HepG2 (cell line): ENCODE measurements around the gene FBXO33. TPM values are rescaled to one million over a fixed set of nuclear protein-coding genes. Genes with fewer than 3 reads are reported as not detected.
A peak's percentile ranks its signal among the peaks of the same experiment; 100 is the strongest.

Experiments used
- ATRX ChIP-seq: sonication (generic); formaldehyde crosslinking; IDR thresholded peaks from 2 replicates; pipeline ENCODE4 v1.4.0; 2020; ENCODE audit warnings: missing genetic modification reagents, borderline replicate concordance
- HES4 ChIP-seq: sonication (generic); formaldehyde crosslinking; IDR thresholded peaks from 2 replicates; pipeline ENCODE4 v1.9.0; 2021; ENCODE audit warnings: mild to moderate bottlenecking, missing genetic modification reagents, borderline replicate concordance
- HNRNPUL1 ChIP-seq: fragments of 200-400 bp; formaldehyde crosslinking; IDR thresholded peaks from 2 replicates; pipeline ENCODE4 v1.6.1; 2017; ENCODE audit warnings: low read depth, mild to moderate bottlenecking, low read length, moderate library complexity
- IRX3 ChIP-seq: sonication (generic); formaldehyde crosslinking; IDR thresholded peaks from 2 replicates; pipeline ENCODE4 v1.8.1; 2023; ENCODE audit warnings: mild to moderate bottlenecking, low read depth, missing genetic modification reagents, borderline replicate concordance
- PHF20 ChIP-seq: sonication (generic); formaldehyde crosslinking; IDR thresholded peaks from 2 replicates; pipeline ENCODE4 v1.5.0; 2020; ENCODE audit warnings: mild to moderate bottlenecking, missing genetic modification reagents
- POLR2AphosphoS2 ChIP-seq: IDR thresholded peaks from 2 replicates; pipeline ENCODE4 v1.6.1; 2011; ENCODE audit warnings: low read depth, low read length, improper control_type of control experiment
- POLR2G ChIP-seq: fragments of 200-400 bp; formaldehyde crosslinking; IDR thresholded peaks from 2 replicates; pipeline ENCODE4 v1.6.1; 2018; ENCODE audit warnings: mild to moderate bottlenecking, low read depth, low read length, moderate library complexity
- SMAD1 ChIP-seq: sonication (generic); formaldehyde crosslinking; IDR thresholded peaks from 2 replicates; pipeline ENCODE4 v1.4.0; 2020; ENCODE audit warnings: missing genetic modification reagents, low read depth, mild to moderate bottlenecking, borderline replicate concordance
- YEATS4 ChIP-seq: sonication (generic); formaldehyde crosslinking; IDR thresholded peaks from 2 replicates; pipeline ENCODE4 v1.4.0; 2020; ENCODE audit warnings: missing genetic modification reagents, borderline replicate concordance
- ZNF709 ChIP-seq: sonication (generic); formaldehyde crosslinking; IDR thresholded peaks from 2 replicates; pipeline ENCODE4 v1.5.0; 2020; ENCODE audit warnings: mild to moderate bottlenecking, missing genetic modification reagents
- ZNF772 ChIP-seq: sonication (generic); formaldehyde crosslinking; IDR thresholded peaks from 2 replicates; pipeline ENCODE4 v1.5.0; 2020; ENCODE audit warnings: mild to moderate bottlenecking, missing genetic modification reagents
- polyA plus RNA-seq, 8 experiments: library from polyadenylated mRNA; depleted of rRNA in 3 of 8; stranded (reverse) in 7 of 8; unstranded in 1 of 8; fragments of >200 nt; fragmentation: Illumina TruSeq in 4 of 8; extraction: Trizol in 4 of 8; gene quantifications; 2 replicates each; pipeline versions ENCODE4 v1.2.1 to v1.2.3, GENCODE V29; 2011 to 2016; ENCODE audit warnings: low read depth in 4 of 8, missing spikeins in 1 of 8, mixed read lengths in 1 of 8; ENCODE audit not compliant: insufficient read depth in 1 of 8
- total RNA-seq, 5 experiments: library from RNA; depleted of rRNA; stranded (reverse); fragments of >200 nt; fragmentation: Illumina TruSeq; extraction: Trizol; gene quantifications; 2 replicates each; pipeline ENCODE4 v1.2.3, GENCODE V29; 2016; ENCODE audit warnings: low read depth in 1 of 5
- TF ChIP-seq, protein P1 (sequence below): sonication (generic); formaldehyde crosslinking; IDR thresholded peaks from 2 replicates; pipeline ENCODE4 v1.5.0; 2020; ENCODE audit warnings: mild to moderate bottlenecking, missing genetic modification reagents, borderline replicate concordance
- TF ChIP-seq, protein P2 (sequence below), 2 experiments: fragments of 450-650 bp in 1 of 2; sonication (generic) in 1 of 2; formaldehyde crosslinking; IDR thresholded peaks; 2 replicates each; pipeline versions ENCODE4 v1.5.0 to v1.8.0; 2020 to 2022; ENCODE audit warnings: mild to moderate bottlenecking in 1 of 2, missing genetic modification reagents in 1 of 2
- TF ChIP-seq, protein P3 (sequence below): sonication (generic); formaldehyde crosslinking; IDR thresholded peaks from 2 replicates; pipeline ENCODE4 v1.4.0; 2020; ENCODE audit warnings: missing genetic modification reagents, borderline replicate concordance
- TF ChIP-seq, protein P4 (sequence below): sonication (generic); formaldehyde crosslinking; IDR thresholded peaks from 2 replicates; pipeline ENCODE4 v1.5.1; 2020; ENCODE audit warnings: missing genetic modification reagents, mild to moderate bottlenecking, borderline replicate concordance
- TF ChIP-seq, protein P5 (sequence below): sonication (generic); formaldehyde crosslinking; conservative IDR thresholded peaks from 2 replicates; pipeline ENCODE4 v1.8.0; 2022; ENCODE audit warnings: missing genetic modification reagents

The FBXO33 gene
- total and polyA plus RNA-seq, 2 of the 13 experiments (the other 11 are each of a cell fraction or from before 2014, with no cell fraction given): 15.5 to 16.9 TPM

DNA sequence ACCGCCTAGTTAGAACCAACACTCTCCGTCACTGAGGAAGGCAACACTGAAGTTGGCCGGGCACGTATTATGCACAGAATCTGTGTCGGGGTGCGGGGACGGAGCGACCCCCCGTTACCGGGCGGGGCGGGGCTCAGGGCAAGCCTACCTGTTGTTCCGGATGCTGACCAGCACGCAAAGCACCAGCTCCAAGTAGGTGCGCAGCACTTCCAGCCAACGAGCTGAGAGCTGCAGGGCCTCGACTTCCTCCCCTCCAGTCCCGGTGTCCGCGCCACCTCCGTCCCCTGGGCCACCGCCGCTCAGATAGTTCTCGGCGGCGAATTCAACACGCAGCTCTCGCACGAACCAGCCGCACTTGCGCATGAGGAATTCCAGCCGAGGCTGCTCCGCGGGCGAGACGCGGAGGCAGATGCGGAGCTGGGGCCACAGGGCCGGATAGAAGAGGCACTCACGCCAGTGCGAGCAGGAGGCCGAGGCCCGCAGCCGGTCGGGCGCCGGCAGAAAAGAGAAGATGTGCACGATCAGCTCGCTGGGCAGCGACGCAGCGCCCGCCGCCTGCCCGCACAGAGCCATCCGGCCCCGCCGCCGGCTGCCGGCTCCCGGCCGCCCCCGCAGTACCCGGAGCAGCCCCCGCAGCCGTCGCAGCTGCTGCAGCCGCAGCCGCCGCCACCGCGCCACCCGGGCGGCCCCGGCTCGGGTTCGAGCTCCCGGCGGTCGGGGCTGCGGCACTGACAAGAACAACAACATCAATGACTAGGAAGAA, 636 bp downstream of the FBXO33 start (continued):
- TF ChIP-seq, protein P1, sequence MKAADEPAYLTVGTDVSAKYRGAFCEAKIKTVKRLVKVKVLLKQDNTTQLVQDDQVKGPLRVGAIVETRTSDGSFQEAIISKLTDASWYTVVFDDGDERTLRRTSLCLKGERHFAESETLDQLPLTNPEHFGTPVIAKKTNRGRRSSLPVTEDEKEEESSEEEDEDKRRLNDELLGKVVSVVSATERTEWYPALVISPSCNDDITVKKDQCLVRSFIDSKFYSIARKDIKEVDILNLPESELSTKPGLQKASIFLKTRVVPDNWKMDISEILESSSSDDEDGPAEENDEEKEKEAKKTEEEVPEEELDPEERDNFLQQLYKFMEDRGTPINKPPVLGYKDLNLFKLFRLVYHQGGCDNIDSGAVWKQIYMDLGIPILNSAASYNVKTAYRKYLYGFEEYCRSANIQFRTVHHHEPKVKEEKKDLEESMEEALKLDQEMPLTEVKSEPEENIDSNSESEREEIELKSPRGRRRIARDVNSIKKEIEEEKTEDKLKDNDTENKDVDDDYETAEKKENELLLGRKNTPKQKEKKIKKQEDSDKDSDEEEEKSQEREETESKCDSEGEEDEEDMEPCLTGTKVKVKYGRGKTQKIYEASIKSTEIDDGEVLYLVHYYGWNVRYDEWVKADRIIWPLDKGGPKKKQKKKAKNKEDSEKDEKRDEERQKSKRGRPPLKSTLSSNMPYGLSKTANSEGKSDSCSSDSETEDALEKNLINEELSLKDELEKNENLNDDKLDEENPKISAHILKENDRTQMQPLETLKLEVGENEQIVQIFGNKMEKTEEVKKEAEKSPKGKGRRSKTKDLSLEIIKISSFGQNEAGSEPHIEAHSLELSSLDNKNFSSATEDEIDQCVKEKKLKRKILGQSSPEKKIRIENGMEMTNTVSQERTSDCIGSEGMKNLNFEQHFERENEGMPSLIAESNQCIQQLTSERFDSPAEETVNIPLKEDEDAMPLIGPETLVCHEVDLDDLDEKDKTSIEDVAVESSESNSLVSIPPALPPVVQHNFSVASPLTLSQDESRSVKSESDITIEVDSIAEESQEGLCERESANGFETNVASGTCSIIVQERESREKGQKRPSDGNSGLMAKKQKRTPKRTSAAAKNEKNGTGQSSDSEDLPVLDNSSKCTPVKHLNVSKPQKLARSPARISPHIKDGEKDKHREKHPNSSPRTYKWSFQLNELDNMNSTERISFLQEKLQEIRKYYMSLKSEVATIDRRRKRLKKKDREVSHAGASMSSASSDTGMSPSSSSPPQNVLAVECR: peak; percentile 90
- TF ChIP-seq, protein P2, sequence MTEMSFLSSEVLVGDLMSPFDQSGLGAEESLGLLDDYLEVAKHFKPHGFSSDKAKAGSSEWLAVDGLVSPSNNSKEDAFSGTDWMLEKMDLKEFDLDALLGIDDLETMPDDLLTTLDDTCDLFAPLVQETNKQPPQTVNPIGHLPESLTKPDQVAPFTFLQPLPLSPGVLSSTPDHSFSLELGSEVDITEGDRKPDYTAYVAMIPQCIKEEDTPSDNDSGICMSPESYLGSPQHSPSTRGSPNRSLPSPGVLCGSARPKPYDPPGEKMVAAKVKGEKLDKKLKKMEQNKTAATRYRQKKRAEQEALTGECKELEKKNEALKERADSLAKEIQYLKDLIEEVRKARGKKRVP (CRISPR knock-in tag; IDR thresholded peaks at IDR 0.05): peak in 1 of 2 experiments; percentile 64; a peak in 1 of 4 replicates
- no peak for TF ChIP-seq YEATS4 (CRISPR knock-in tag)
- TF ChIP-seq POLR2AphosphoS2: no peak
- no peak; the same call in 1 of the 2 replicates for TF ChIP-seq ZNF772 (CRISPR knock-in tag)
- TF ChIP-seq HNRNPUL1: no peak
- TF ChIP-seq, protein P3, sequence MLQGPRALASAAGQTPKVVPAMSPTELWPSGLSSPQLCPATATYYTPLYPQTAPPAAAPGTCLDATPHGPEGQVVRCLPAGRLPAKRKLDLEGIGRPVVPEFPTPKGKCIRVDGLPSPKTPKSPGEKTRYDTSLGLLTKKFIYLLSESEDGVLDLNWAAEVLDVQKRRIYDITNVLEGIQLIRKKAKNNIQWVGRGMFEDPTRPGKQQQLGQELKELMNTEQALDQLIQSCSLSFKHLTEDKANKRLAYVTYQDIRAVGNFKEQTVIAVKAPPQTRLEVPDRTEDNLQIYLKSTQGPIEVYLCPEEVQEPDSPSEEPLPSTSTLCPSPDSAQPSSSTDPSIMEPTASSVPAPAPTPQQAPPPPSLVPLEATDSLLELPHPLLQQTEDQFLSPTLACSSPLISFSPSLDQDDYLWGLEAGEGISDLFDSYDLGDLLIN (CRISPR knock-in tag): 0 out of 2 replicates have a peak, but pooled peaks have one; percentile 57
- TF ChIP-seq POLR2G: 0 out of 2 replicates have a peak, but pooled peaks have one; percentile 56
- TF ChIP-seq HES4 (CRISPR knock-in tag): no peak
- peak; percentile 89; the same call in 1 of the 2 replicates for TF ChIP-seq SMAD1 (CRISPR knock-in tag)
- no peak for TF ChIP-seq PHF20
- TF ChIP-seq, protein P4, sequence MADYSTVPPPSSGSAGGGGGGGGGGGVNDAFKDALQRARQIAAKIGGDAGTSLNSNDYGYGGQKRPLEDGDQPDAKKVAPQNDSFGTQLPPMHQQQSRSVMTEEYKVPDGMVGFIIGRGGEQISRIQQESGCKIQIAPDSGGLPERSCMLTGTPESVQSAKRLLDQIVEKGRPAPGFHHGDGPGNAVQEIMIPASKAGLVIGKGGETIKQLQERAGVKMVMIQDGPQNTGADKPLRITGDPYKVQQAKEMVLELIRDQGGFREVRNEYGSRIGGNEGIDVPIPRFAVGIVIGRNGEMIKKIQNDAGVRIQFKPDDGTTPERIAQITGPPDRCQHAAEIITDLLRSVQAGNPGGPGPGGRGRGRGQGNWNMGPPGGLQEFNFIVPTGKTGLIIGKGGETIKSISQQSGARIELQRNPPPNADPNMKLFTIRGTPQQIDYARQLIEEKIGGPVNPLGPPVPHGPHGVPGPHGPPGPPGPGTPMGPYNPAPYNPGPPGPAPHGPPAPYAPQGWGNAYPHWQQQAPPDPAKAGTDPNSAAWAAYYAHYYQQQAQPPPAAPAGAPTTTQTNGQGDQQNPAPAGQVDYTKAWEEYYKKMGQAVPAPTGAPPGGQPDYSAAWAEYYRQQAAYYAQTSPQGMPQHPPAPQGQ (CRISPR knock-in tag): no peak
- TF ChIP-seq ATRX (CRISPR knock-in tag): no peak
- TF ChIP-seq, protein P5, sequence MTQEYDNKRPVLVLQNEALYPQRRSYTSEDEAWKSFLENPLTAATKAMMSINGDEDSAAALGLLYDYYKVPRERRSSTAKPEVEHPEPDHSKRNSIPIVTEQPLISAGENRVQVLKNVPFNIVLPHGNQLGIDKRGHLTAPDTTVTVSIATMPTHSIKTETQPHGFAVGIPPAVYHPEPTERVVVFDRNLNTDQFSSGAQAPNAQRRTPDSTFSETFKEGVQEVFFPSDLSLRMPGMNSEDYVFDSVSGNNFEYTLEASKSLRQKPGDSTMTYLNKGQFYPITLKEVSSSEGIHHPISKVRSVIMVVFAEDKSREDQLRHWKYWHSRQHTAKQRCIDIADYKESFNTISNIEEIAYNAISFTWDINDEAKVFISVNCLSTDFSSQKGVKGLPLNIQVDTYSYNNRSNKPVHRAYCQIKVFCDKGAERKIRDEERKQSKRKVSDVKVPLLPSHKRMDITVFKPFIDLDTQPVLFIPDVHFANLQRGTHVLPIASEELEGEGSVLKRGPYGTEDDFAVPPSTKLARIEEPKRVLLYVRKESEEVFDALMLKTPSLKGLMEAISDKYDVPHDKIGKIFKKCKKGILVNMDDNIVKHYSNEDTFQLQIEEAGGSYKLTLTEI (CRISPR knock-in tag): no peak
- TF ChIP-seq ZNF709: no peak
- TF ChIP-seq IRX3 (CRISPR knock-in tag): peak; percentile 51; the same call in 1 of the 2 replicates
